Measurements from ENCODE around the gene SAMMSON. TPM values are rescaled to one million over a fixed set of nuclear protein-coding genes. Genes with fewer than 3 reads are reported as not detected.

Gene SAMMSON
- polyA plus RNA-seq, 1 donor: 0.09 TPM

DNA sequence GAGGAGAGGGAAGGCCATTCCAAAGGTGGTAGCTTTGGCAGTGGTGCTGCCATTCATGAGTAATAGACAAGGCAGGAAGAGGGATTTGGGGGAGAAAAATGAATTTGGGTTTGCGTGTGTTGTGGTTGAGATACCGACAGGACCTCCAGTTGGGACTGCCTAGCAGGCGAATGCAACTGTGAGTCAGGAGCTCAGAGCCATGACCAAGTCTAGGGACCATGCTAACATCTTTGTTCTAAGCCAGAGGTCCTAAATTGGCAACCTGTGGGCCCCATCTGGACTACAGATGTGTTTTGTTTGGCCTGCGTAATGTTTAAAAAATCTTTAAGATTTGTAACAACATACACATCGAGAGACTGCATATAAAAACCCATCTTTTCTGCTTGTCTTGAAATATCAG, 61.6 kb downstream of the SAMMSON start:
- WGBS (ENCODE audit: insufficient coverage, low lambda C conversion rate): no CpG with 5 or more reads among the region's 5 CpGs
- Histone ChIP-seq H3K36me3 (ENCODE audit: control insufficient read depth, insufficient read depth, low read length) (no peaks in the 10 kb centered on the region), H3K4me3 (ENCODE audit: low read length) (no peak overlapping the region), H3K27ac (ENCODE audit: low read length) (no peak overlapping the region), H3K4me1 (ENCODE audit: control insufficient read depth, insufficient read depth, low read length) (no peaks in the 10 kb centered on the region), H3K27me3 (ENCODE audit: control insufficient read depth, insufficient read depth, low read length) (no peaks in the 10 kb centered on the region), H3K9me3 (ENCODE audit: control insufficient read depth, low read depth, low read length) (no peaks in the 10 kb centered on the region)
- no peak for DNase-seq

DNA sequence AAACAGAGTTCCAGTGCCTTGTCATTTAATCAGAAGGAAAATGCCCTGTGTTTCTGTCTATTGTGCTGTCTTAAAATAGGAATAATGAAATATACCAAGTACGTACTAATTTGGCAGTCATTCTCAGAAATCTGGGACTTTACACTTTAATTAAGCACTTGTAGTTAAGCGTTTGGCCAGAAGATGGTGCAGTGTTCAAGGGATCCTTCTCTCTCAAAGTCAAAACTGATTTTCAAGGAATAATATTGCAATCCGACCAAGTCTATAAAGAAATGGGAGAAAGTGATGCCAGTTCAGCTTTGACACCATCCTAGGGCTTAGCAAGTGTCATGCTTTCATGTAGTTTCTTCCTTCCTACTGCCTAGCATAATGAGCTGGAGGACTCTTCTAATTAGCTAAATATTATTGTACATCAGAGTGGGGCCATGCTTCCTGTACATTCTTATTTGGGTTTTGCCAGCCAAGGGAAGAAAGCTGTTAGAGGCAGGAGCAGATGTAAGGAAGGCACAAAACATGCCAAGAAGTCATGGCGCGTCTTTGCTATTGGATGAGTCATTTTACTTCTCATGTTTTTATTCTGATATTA, 64.8 kb downstream of the SAMMSON start:
- 100% methylated on average over 2 of the region's 5 CpGs for WGBS (ENCODE audit: insufficient coverage, low lambda C conversion rate)
- no peaks in the 10 kb centered on the region for H3K36me3 ChIP-seq (ENCODE audit: control insufficient read depth, insufficient read depth, low read length)
- H3K4me3 ChIP-seq (ENCODE audit: low read length): no peak overlapping the region
- DNase-seq: peak in 1 of 2 donors; percentile 13
- H3K9me3 ChIP-seq (ENCODE audit: control insufficient read depth, low read depth, low read length): no peaks in the 10 kb centered on the region
- H3K4me1 ChIP-seq (ENCODE audit: control insufficient read depth, insufficient read depth, low read length): no peaks in the 10 kb centered on the region
- peaks cover under 1% of the 10 kb centered on the region for H3K27me3 ChIP-seq (ENCODE audit: control insufficient read depth, insufficient read depth, low read length)
- H3K27ac ChIP-seq (ENCODE audit: low read length): no peak overlapping the region

DNA sequence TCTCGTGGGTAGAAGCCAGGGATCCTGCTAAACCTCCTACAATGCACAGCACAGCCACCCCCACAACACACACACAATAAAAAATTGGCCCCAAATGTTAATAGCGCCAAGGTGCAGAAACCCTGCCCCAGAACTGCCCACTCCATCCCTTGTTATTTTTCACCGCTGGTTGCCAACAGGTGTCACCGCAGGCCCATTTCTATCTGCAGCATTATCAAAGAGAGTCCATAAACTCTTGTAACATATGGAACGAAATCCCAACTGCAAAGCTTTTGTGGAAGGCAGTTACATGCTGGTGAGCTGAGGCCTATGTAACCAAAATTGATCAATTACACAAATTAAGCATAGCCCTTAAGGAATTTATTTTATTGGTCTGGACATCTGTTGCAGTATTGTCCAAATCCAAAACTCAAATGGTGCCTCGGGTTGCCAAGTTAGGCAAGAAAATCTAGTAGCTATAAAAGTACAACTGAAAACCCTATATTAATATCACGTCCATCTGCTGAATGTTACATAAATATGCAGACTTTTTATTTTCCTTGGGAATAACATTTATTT, 66.2 kb downstream of the SAMMSON start:
- Histone ChIP-seq H3K27ac (ENCODE audit: low read length) (no peak overlapping the region), H3K4me1 (ENCODE audit: control insufficient read depth, insufficient read depth, low read length) (no peaks in the 10 kb centered on the region), H3K36me3 (ENCODE audit: control insufficient read depth, insufficient read depth, low read length) (no peaks in the 10 kb centered on the region), H3K27me3 (ENCODE audit: control insufficient read depth, insufficient read depth, low read length) (peaks cover 6% of the 10 kb centered on the region), H3K4me3 (ENCODE audit: low read length) (no peak overlapping the region), H3K9me3 (ENCODE audit: control insufficient read depth, low read depth, low read length) (no peaks in the 10 kb centered on the region)
- no peak for DNase-seq
- WGBS (ENCODE audit: insufficient coverage, low lambda C conversion rate): 86% methylated on average over 1 of the region's 7 CpGs

DNA sequence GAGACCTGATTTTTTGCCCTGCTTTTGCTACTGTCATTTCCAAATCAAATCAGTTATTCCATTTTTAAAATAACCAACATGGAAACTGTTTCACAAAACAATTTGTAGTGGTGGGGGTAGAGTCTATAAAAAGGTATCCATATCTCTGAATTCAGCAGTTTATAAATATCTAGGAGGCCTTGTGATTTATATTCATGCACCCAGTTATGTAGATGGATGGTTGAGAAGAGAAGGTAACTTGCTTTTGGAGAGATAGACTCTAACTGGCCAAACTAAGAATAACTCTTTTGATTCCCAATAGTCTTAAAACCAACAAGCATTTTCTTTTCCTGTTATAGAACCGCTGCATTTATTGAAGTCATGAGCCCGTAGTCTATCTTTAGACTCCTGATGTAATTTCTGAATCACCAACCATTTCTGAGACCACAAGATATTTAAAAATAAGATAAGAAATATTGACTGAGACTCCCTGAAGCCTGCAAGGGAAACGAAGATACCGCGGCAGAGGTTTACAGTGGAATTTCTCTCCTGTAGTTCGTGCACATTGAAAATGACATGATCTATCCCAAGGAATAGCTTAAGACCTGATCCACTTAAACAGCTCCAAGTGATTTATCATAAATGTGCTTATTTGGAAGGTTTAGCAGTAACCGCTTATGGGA, 68.5 kb downstream of the SAMMSON start:
- Histone ChIP-seq H3K27me3 (ENCODE audit: control insufficient read depth, insufficient read depth, low read length) (peaks cover 13% of the 10 kb centered on the region), H3K4me3 (ENCODE audit: low read length) (no peak overlapping the region), H3K27ac (ENCODE audit: low read length) (no peak overlapping the region), H3K9me3 (ENCODE audit: control insufficient read depth, low read depth, low read length) (no peaks in the 10 kb centered on the region), H3K4me1 (ENCODE audit: control insufficient read depth, insufficient read depth, low read length) (no peaks in the 10 kb centered on the region), H3K36me3 (ENCODE audit: control insufficient read depth, insufficient read depth, low read length) (no peaks in the 10 kb centered on the region)
- 47% methylated on average over 4 of the region's 7 CpGs for WGBS (ENCODE audit: insufficient coverage, low lambda C conversion rate)
- DNase-seq: no peak

GRCh38 chr3:70069557-70069956, 70.0 kb downstream of the SAMMSON start:
- 44% methylated on average over 1 of the region's 5 CpGs for WGBS (ENCODE audit: insufficient coverage, low lambda C conversion rate)
- no peak for DNase-seq
- Histone ChIP-seq H3K4me1 (ENCODE audit: control insufficient read depth, insufficient read depth, low read length) (no peaks in the 10 kb centered on the region), H3K27ac (ENCODE audit: low read length) (no peak overlapping the region), H3K9me3 (ENCODE audit: control insufficient read depth, low read depth, low read length) (no peaks in the 10 kb centered on the region), H3K36me3 (ENCODE audit: control insufficient read depth, insufficient read depth, low read length) (no peaks in the 10 kb centered on the region), H3K4me3 (ENCODE audit: low read length) (no peak overlapping the region), H3K27me3 (ENCODE audit: control insufficient read depth, insufficient read depth, low read length) (peaks cover 15% of the 10 kb centered on the region)

DNA sequence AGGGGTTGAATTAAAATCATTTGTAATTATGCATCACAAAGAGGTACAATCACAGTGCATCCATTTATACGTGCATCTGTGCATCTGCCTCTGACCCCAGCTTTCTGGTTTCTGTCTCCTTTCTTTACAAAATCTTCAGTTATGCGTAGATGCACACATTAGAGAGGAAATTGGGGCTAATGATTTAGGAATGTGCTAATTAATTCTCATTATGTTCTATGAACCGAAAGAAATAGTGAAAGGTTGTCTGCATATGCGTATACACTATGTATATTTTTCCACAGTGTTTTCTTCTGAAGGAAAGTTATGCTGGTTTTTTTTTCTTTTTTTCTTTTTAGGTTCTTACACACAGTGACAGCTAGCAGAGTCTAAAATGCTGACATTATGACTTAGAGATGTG, 71.6 kb downstream of the SAMMSON start:
- H3K4me1 ChIP-seq (ENCODE audit: control insufficient read depth, insufficient read depth, low read length): no peaks in the 10 kb centered on the region
- H3K4me3 ChIP-seq (ENCODE audit: low read length): no peak overlapping the region
- H3K36me3 ChIP-seq (ENCODE audit: control insufficient read depth, insufficient read depth, low read length): no peaks in the 10 kb centered on the region
- WGBS (ENCODE audit: insufficient coverage, low lambda C conversion rate): 71% methylated on average over 2 of the region's 4 CpGs
- no peaks in the 10 kb centered on the region for H3K9me3 ChIP-seq (ENCODE audit: control insufficient read depth, low read depth, low read length)
- H3K27me3 ChIP-seq (ENCODE audit: control insufficient read depth, insufficient read depth, low read length): peaks cover 18% of the 10 kb centered on the region
- no peak for DNase-seq
- H3K27ac ChIP-seq (ENCODE audit: low read length): no peak overlapping the region

DNA sequence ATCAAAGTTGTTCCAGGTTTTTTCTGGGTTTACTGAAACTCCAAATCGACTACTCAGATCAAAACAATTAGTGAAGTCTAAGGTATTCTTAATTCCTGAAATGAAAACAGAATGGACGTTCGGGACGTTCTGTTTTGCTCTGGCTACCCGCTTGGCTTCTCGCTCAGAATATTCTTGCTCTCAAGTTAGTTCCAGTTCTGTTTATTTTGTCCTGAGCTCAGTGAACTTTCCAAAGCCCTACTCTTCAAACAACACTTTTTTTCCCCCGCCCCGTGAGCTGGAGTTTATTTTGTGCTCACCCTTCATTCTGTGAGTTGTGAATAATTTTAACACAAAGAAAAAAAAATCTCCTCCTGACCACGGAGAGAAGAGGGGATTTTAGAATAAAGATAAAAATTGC, 72.6 kb downstream of the SAMMSON start:
- no peak for DNase-seq
- H3K4me1 ChIP-seq (ENCODE audit: control insufficient read depth, insufficient read depth, low read length): no peaks in the 10 kb centered on the region
- H3K4me3 ChIP-seq (ENCODE audit: low read length): no peak overlapping the region
- H3K36me3 ChIP-seq (ENCODE audit: control insufficient read depth, insufficient read depth, low read length): no peaks in the 10 kb centered on the region
- no peaks in the 10 kb centered on the region for H3K9me3 ChIP-seq (ENCODE audit: control insufficient read depth, low read depth, low read length)
- H3K27me3 ChIP-seq (ENCODE audit: control insufficient read depth, insufficient read depth, low read length): peaks cover 18% of the 10 kb centered on the region
- no peak overlapping the region for H3K27ac ChIP-seq (ENCODE audit: low read length)
- 4% methylated on average over 5 of the region's 9 CpGs for WGBS (ENCODE audit: insufficient coverage, low lambda C conversion rate)

- Histone ChIP-seq H3K4me1 (ENCODE audit: control insufficient read depth, insufficient read depth, low read length) (no peaks in the 10 kb centered on the region), H3K27me3 (ENCODE audit: control insufficient read depth, insufficient read depth, low read length) (peaks cover 18% of the 10 kb centered on the region), H3K27ac (ENCODE audit: low read length) (no peak overlapping the region), H3K4me3 (ENCODE audit: low read length) (no peak overlapping the region), H3K36me3 (ENCODE audit: control insufficient read depth, insufficient read depth, low read length) (no peaks in the 10 kb centered on the region), H3K9me3 (ENCODE audit: control insufficient read depth, low read depth, low read length) (no peaks in the 10 kb centered on the region)
- 84% methylated on average over 2 of the region's 2 CpGs for WGBS (ENCODE audit: insufficient coverage, low lambda C conversion rate)
- no peak for DNase-seq
These were observed 73.2 kb downstream of the SAMMSON start for GRCh38 chr3:70072754-70073153.

- Histone ChIP-seq H3K9me3 (ENCODE audit: control insufficient read depth, low read depth, low read length) (no peaks in the 10 kb centered on the region), H3K36me3 (ENCODE audit: control insufficient read depth, insufficient read depth, low read length) (no peaks in the 10 kb centered on the region), H3K4me3 (ENCODE audit: low read length) (no peak overlapping the region), H3K4me1 (ENCODE audit: control insufficient read depth, insufficient read depth, low read length) (no peaks in the 10 kb centered on the region), H3K27me3 (ENCODE audit: control insufficient read depth, insufficient read depth, low read length) (peaks cover 12% of the 10 kb centered on the region), H3K27ac (ENCODE audit: low read length) (no peak overlapping the region)
- WGBS (ENCODE audit: insufficient coverage, low lambda C conversion rate): 100% methylated on average over 1 of the region's 2 CpGs
- DNase-seq: no peak
These were observed 75.6 kb downstream of the SAMMSON start for GRCh38 chr3:70075101-70075500.

DNA sequence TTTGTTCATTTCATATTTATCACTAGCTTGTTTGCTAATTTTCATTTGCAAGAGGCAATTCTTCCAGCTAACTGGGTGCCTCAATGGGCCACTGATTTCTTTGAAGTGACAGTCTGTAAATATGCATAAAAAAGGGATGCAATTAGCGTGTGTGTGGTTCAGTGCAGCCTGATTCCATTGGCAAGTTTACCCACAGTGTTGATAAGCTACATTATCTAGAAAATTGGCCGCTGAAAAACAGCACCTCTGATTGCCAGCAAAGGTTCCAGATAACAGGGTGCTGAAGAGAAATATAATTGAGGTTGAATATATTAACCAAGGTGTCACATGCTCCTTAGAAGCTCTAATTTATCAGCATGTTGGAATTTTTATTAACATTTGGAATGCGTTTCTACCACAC, 76.9 kb downstream of the SAMMSON start:
- 10% methylated on average over 2 of the region's 3 CpGs for WGBS (ENCODE audit: insufficient coverage, low lambda C conversion rate)
- Histone ChIP-seq H3K27ac (ENCODE audit: low read length) (no peak overlapping the region), H3K4me3 (ENCODE audit: low read length) (no peak overlapping the region)

GRCh38 chr3:70078778-70079177, 79.2 kb downstream of the SAMMSON start:
- no peak for DNase-seq
- WGBS (ENCODE audit: insufficient coverage, low lambda C conversion rate): 40% methylated on average over 1 of the region's 3 CpGs

More for the DNA sequence above, 76.9 kb downstream of the SAMMSON start:
- Histone ChIP-seq H3K27me3 (ENCODE audit: control insufficient read depth, insufficient read depth, low read length) (peaks cover 12% of the 10 kb centered on the region), H3K9me3 (ENCODE audit: control insufficient read depth, low read depth, low read length) (no peaks in the 10 kb centered on the region), H3K4me1 (ENCODE audit: control insufficient read depth, insufficient read depth, low read length) (no peaks in the 10 kb centered on the region), H3K36me3 (ENCODE audit: control insufficient read depth, insufficient read depth, low read length) (no peaks in the 10 kb centered on the region)
- no peak for DNase-seq

More at GRCh38 chr3:70078778-70079177, 79.2 kb downstream of the SAMMSON start:
- no peak overlapping the region for H3K27ac ChIP-seq (ENCODE audit: low read length)
- peaks cover 4% of the 10 kb centered on the region for H3K27me3 ChIP-seq (ENCODE audit: control insufficient read depth, insufficient read depth, low read length)
- H3K4me1 ChIP-seq (ENCODE audit: control insufficient read depth, insufficient read depth, low read length): no peaks in the 10 kb centered on the region
- H3K9me3 ChIP-seq (ENCODE audit: control insufficient read depth, low read depth, low read length): no peaks in the 10 kb centered on the region
- no peaks in the 10 kb centered on the region for H3K36me3 ChIP-seq (ENCODE audit: control insufficient read depth, insufficient read depth, low read length)
- no peak overlapping the region for H3K4me3 ChIP-seq (ENCODE audit: low read length)

Data from large intestine (tissue), 3 donors.